Activated naive CD8-positive, alpha-beta T cell treated with anti-CD3 and anti-CD28 coated beads, Interleukin-2, amount 10 ng/mL, durations not matched to agents 7 days and 5 days (primary cell): ENCODE results near the gene NT5C3B. TPM values are rescaled to one million over a fixed set of nuclear protein-coding genes. Genes with fewer than 3 reads are reported as not detected.

Experiments
- ATAC-seq: fragments of 150-1000 bp; cut with Tn5 transposase; one replicate; pipeline ENCODE4 v1.10.0; 2021; ENCODE audit warnings: low read depth, moderate library complexity
- POLR2A ChIA-PET: fragments of 350-600 bp; sonication (Branson Sonifier 250); formaldehyde crosslinking; loops from one replicate; lab custom pipeline; 2021; ENCODE audit warnings: antibody characterized with exemption; lab: Charles Lee
- DNase-seq: peaks from one replicate; pipeline ENCODE4 v3.0.0; 2021
- H3K27ac Mint-ChIP-seq: one replicate; pipeline ENCODE4 v1.8.0; 2022; ENCODE audit warnings: mild to moderate bottlenecking, mixed read lengths
- H3K27me3 Mint-ChIP-seq: one replicate; pipeline ENCODE4 v1.8.0; 2022; ENCODE audit warnings: mild to moderate bottlenecking, moderate library complexity, mixed read lengths
- H3K36me3 Mint-ChIP-seq: one replicate; pipeline ENCODE4 v1.8.0; 2021; ENCODE audit warnings: mild to moderate bottlenecking, mixed read lengths
- H3K4me1 Mint-ChIP-seq: one replicate; pipeline ENCODE4 v1.8.0; 2021; ENCODE audit warnings: mixed read lengths
- H3K4me3 Mint-ChIP-seq: one replicate; pipeline ENCODE4 v1.8.0; 2022; ENCODE audit warnings: mild to moderate bottlenecking, moderate library complexity, mixed read lengths
- H3K9me3 Mint-ChIP-seq: one replicate; pipeline ENCODE4 v1.8.0; 2021; ENCODE audit warnings: mixed read lengths
- total RNA-seq, 2 experiments: library from RNA; stranded (reverse); gene quantifications; one replicate each; pipeline ENCODE4 v1.2.3, GENCODE V29; 2021

NT5C3B gene
- total RNA-seq, 2 experiments from 2014 or later: 30.1 to 35.4 TPM

GRCh38 chr17:41796121-41796895 lies 39.7 kb downstream of the NT5C3B start:
- H3K27me3 Mint-ChIP-seq: no peaks in the 10 kb centered on the region
- ATAC-seq (no peak), DNase-seq (no peak)
- H3K9me3 Mint-ChIP-seq: no peaks in the 10 kb centered on the region
- H3K27ac Mint-ChIP-seq: no peak overlapping the region
- H3K4me3 Mint-ChIP-seq: no peak overlapping the region
- peaks cover 1% of the 10 kb centered on the region for H3K4me1 Mint-ChIP-seq
- no peaks in the 10 kb centered on the region for H3K36me3 Mint-ChIP-seq
- POLR2A ChIA-PET: no interaction called here

- no peak for DNase-seq
- ATAC-seq: no peak
- no peaks in the 10 kb centered on the region for H3K27me3 Mint-ChIP-seq
- H3K9me3 Mint-ChIP-seq: no peaks in the 10 kb centered on the region
- H3K4me1 Mint-ChIP-seq: peaks cover 4% of the 10 kb centered on the region
- H3K36me3 Mint-ChIP-seq: no peaks in the 10 kb centered on the region
- no peak overlapping the region for H3K27ac Mint-ChIP-seq
- H3K4me3 Mint-ChIP-seq: no peak overlapping the region
- POLR2A ChIA-PET: no interaction called here
These were observed 41.5 kb downstream of the NT5C3B start for GRCh38 chr17:41794540-41794975.

DNA sequence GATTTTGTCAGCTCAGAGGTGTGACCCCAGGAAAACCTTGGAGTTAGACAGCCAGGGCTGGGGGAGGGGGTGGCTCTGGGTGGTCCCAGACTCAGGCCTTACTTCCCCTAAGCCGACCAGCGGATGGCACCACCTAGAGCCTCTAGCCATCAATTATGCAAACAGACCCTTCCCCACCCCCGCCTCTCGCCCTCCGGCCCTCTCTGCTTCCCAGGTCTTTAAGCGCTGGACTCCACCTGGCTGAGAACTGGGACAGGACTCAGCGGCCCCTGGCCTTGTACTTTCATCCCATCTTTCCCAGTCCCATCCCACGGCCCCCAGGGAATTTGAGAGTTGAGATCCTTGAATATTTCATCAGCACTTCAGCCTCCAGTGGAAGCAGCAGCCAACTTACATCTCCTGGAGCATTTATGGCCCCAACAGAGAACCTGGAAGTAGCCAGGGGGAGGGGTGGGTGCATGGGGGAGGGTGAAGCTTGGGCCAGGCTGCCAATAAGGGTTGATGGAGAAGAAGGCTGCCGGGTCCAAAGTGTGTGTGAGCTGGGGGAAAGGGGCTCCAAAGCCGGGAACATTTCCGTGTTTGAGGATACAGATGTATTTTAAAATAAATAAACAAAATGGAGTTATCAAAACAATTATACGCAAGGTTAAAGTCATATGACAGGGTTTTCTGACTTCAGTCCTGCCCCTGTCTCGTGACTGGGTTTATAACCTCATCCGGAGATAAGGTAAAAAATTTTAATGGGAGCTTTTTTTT lies 42.1 kb downstream of the NT5C3B start:
- Mint-ChIP-seq H3K27ac (no peak overlapping the region), H3K27me3 (peaks cover 1% of the 10 kb centered on the region), H3K36me3 (no peaks in the 10 kb centered on the region), H3K4me1 (peaks cover 4% of the 10 kb centered on the region), H3K4me3 (no peak overlapping the region), H3K9me3 (no peaks in the 10 kb centered on the region)
- DNase-seq (no peak), ATAC-seq (no peak)
- POLR2A ChIA-PET: no interaction called here

DNA sequence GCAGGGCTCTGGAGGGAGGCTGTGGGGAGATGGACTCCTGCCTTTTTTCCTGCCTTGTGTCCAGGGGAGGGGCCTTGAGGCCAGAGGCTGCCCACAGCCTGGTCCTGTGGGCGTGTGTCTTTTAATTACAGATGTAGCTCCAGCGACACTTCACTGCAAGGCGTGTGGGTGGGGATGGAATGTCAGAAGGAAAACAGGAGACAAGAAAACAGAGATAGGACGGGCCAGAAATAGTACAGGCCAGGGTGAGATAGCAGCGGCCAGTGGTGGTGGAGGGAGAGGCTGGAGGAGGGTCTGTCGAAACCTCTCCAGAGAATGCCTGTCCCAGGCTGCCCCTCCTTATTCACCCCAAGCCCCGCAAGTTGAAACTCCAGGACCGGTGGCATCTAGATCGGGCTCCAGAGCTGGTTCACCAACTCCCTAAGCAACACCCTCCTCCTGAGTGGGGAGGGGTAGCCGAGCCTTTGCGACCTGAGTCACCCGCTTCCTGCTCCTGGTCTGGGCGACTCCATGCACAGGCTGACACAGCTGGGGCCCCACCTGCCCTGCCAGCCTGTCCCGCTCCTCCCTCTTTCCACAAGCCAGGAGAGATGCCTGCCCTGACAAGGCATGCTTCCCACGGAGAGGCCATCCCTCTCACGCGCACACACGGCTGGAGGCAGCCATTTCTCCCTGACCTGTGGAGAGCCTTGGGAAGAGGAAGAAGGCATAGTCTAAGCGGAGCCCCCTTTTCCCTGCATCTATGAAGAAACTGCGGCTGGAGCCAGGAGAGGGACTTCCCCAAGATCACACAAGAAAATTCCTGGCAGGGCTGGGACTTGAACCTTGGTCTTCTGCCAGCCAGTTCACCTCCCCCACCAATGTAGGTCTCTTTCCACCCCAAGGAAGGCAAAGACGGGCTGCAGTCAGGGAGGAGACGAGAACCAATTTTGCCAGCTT lies 42.9 kb downstream of the NT5C3B start:
- Mint-ChIP-seq H3K4me3 (no peak overlapping the region), H3K36me3 (no peaks in the 10 kb centered on the region), H3K27me3 (peaks cover 3% of the 10 kb centered on the region), H3K27ac (no peak overlapping the region), H3K4me1 (peaks cover 10% of the 10 kb centered on the region), H3K9me3 (no peaks in the 10 kb centered on the region)
- no peak for ATAC-seq
- POLR2A ChIA-PET: no interaction called here
- no peak for DNase-seq

DNA sequence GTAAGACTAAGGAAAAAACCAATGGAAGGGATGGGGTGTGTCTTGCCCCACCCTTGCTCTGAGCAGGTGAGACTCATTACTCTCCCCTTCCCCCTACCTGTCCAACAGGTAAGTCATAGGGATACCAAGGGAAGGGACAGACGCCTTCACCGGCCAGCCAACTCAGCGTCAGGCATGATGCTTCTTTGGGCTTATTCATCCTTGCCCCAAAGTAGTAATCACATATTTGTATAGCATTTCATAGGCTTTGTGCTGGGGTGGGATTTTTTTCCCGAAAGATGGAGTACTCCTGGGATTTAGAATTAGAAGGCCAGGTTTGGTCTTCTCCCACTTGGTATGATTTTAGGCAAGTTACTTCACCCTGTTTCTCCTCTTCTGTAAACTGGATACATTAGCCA lies 49.0 kb downstream of the NT5C3B start:
- Mint-ChIP-seq H3K4me1 (peaks cover 23% of the 10 kb centered on the region), H3K9me3 (no peaks in the 10 kb centered on the region), H3K27me3 (peaks cover 30% of the 10 kb centered on the region), H3K27ac (no peak overlapping the region), H3K4me3 (peak overlapping the region; percentile 64), H3K36me3 (no peaks in the 10 kb centered on the region)
- POLR2A ChIA-PET: interaction anchor here (1.0 kb wide), 1 partner anchor 24 kb away, joined by 4 read pairs; the partner anchor contains the start of gene P3H4
- DNase-seq (no peak), ATAC-seq (no peak)

DNA sequence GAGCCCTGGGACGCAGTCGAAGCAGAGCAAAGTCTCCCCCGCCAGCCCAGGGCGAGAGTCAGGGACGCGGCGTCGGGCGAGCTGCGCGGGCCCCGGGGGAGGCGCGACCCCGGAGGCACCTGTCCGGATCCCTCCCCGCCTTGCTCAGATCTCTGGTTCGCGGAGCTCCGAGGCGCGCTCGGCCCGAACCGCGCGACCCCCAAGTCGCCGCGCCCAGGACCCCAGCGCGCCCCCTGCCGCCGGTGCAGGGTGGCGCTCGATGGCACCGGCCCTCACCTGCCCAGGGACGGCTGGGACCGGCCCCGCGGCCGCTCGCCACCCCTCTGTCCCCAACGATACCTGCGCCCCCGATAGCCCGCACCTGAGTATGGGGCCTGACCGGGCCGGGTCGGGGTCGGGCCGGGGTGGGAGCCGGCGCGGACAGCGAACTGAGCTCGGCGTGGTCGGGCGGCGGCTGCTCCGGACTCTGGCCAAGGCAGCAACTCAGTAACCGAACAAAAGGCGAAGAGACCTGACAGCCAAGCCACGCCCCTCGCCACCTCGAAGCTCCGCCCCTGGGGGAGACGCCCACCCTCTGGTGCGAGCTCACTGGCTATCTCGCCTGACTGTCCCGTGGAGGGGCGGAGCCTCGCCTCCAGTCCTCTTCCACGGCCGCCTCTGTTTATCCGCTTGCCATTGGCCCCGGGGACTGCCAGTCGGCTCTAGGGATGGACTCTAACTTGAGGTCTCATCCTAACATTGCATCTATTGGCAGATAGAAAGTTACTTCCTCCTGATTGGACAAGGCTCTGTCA lies 49.6 kb downstream of the NT5C3B start, which contains the start of gene JUP:
TSS of gene JUP (minus strand) at position 485 of the 794 bp plus-strand sequence. CDS start 14,857 bp downstream, outside the sequence.
- POLR2A ChIA-PET: interaction anchor here (0.7 to 1.0 kb wide), 2 partner anchors 25 to 97 kb away, joined by 3 to 4 read pairs; partner anchors contain the start of gene P3H4
- no peaks in the 10 kb centered on the region for H3K36me3 Mint-ChIP-seq
- H3K27ac Mint-ChIP-seq: no peak within 1 kb of the TSS
- peak; percentile 92 for DNase-seq
- ATAC-seq: peak; percentile 96
- H3K27me3 Mint-ChIP-seq: peaks cover 30% of the 10 kb centered on the region
- no peaks in the 10 kb centered on the region for H3K9me3 Mint-ChIP-seq
- H3K4me3 Mint-ChIP-seq: peak within 1 kb of the TSS; percentile 64
- peaks cover 23% of the 10 kb centered on the region for H3K4me1 Mint-ChIP-seq

- POLR2A ChIA-PET: interaction anchor here (0.6 to 0.7 kb wide), 2 partner anchors 96 to 180 kb away, joined by 3 to 4 read pairs; no protein-coding TSS in a partner anchor
- H3K4me1 Mint-ChIP-seq: peaks cover 23% of the 10 kb centered on the region
- no peak for DNase-seq
- no peak for ATAC-seq
- H3K36me3 Mint-ChIP-seq: no peaks in the 10 kb centered on the region
- peak overlapping the region; percentile 47 for H3K4me3 Mint-ChIP-seq
- H3K9me3 Mint-ChIP-seq: no peaks in the 10 kb centered on the region
- peaks cover 30% of the 10 kb centered on the region for H3K27me3 Mint-ChIP-seq
- H3K27ac Mint-ChIP-seq: no peak overlapping the region
These were observed 50.2 kb downstream of the NT5C3B start for GRCh38 chr17:41785859-41786226.

- H3K36me3 Mint-ChIP-seq: no peaks in the 10 kb centered on the region
- H3K27me3 Mint-ChIP-seq: peaks cover 30% of the 10 kb centered on the region
- no peak overlapping the region for H3K27ac Mint-ChIP-seq
- DNase-seq: no peak
- no peak for ATAC-seq
- POLR2A ChIA-PET: interaction anchor here (0.6 kb wide), 1 partner anchor 180 kb away, joined by 4 read pairs; no protein-coding TSS in a partner anchor
- H3K9me3 Mint-ChIP-seq: no peaks in the 10 kb centered on the region
- peak overlapping the region; percentile 47 for H3K4me3 Mint-ChIP-seq
- H3K4me1 Mint-ChIP-seq: peaks cover 19% of the 10 kb centered on the region
These were observed 50.8 kb downstream of the NT5C3B start for GRCh38 chr17:41785091-41785858.

- ATAC-seq (no peak), DNase-seq (no peak)
- Mint-ChIP-seq H3K9me3 (no peaks in the 10 kb centered on the region), H3K27me3 (peaks cover 30% of the 10 kb centered on the region), H3K4me3 (no peak overlapping the region), H3K36me3 (no peaks in the 10 kb centered on the region), H3K4me1 (peaks cover 19% of the 10 kb centered on the region), H3K27ac (no peak overlapping the region)
- POLR2A ChIA-PET: no interaction called here
These were observed 51.8 kb downstream of the NT5C3B start for GRCh38 chr17:41784207-41784744.

DNA sequence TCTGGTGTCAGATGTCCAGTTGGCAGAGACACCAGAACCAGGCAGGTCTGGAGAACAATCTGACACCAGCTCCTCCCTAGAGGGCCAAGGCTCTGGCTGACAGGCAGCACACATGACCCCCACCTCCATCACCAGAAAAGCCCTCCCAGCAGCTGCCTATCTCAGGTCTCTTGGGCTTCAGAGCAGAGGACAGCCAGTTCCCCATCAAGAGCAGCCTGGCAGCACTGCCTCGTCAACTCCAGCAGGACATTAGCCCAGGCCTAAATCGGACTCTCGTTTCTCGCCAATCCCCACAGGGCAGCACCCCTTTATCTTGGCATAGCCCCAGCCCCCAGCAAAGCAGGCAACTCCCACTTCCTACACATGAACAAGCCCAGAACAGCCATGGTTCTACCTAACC lies 53.9 kb downstream of the NT5C3B start:
- Mint-ChIP-seq H3K36me3 (no peaks in the 10 kb centered on the region), H3K9me3 (no peaks in the 10 kb centered on the region), H3K4me3 (no peak overlapping the region), H3K4me1 (peaks cover 9% of the 10 kb centered on the region), H3K27me3 (peaks cover 22% of the 10 kb centered on the region), H3K27ac (no peak overlapping the region)
- POLR2A ChIA-PET: no interaction called here
- ATAC-seq: no peak
- no peak for DNase-seq

DNA sequence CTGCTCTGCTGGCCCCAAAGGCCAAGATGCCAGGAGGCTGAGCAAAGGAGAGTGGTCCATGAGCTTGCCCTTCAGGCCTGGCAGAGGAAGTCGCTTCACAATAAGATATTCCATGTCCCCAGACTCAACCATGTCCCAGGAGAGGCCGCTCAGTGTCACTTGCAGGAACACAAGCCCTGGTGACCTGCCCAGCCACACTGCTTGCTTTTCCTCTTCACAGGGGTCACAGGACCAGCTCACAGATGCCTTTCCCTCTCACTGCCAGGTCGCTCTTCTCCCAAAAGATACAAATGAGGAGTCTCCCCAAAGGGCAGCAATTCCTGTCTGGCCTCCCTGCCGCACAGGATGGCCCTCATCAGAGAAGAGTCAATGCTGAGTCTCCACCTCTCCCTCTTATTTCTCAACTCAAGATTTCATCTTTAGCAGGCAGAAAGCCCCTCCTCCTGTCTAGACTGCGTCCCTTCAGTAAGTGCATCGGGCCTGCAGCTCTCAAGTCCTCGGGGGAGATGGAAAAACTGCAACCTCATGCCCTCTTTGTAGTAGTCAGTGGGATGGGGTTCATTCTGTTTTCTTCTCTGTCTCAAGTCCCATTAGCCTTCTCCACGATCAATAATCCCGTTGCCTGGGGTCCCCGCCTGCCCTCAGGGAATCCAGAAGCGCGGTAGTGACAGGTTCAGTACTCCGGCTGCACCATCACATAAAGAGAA lies 54.5 kb downstream of the NT5C3B start:
- Mint-ChIP-seq H3K4me1 (peaks cover 6% of the 10 kb centered on the region), H3K36me3 (no peaks in the 10 kb centered on the region), H3K9me3 (no peaks in the 10 kb centered on the region), H3K27me3 (peaks cover 17% of the 10 kb centered on the region), H3K4me3 (no peak overlapping the region), H3K27ac (no peak overlapping the region)
- ATAC-seq (no peak), DNase-seq (no peak)
- POLR2A ChIA-PET: interaction anchor here (0.7 kb wide), 1 partner anchor 9 kb away, joined by 4 read pairs; no protein-coding TSS in a partner anchor
